AG04449 (cell line): Measurements from ENCODE around the gene LAMA5.

Experiments
- CTCF ChIA-PET: fragments of 350-600 bp; formaldehyde crosslinking; extraction: SDS; loops from one replicate; lab custom pipeline; 2021; ENCODE audit warnings: antibody characterized with exemption; lab: Yijun Ruan, JAX
- POLR2A ChIA-PET: fragments of 400-600, 350-600 bp; formaldehyde crosslinking; extraction: SDS; loops from one replicate; lab custom pipeline; 2020; ENCODE audit warnings: antibody characterized with exemption, inconsistent platforms; lab: Yijun Ruan, JAX
- DNase-seq: peaks from one replicate; pipeline ENCODE4 v3.0.0-alpha.2; 2010; ENCODE audit warnings: low read depth, low spot score
- H3K4me3 ChIP-seq: 2 replicates; pipeline ENCODE4 v1.5.1; 2011; ENCODE audit warnings: low read depth, mild to moderate bottlenecking, control low read depth, low read length
- TF ChIP-seq, protein P1 (sequence below): IDR thresholded peaks from one replicate; pipeline ENCODE4 v1.5.1; 2011; ENCODE audit warnings: mild to moderate bottlenecking, moderate library complexity, low read length, control low read depth, inconsistent platforms; ENCODE audit not compliant: insufficient read depth; ENCODE audit errors: missing control alignments

The LAMA5 gene

DNA sequence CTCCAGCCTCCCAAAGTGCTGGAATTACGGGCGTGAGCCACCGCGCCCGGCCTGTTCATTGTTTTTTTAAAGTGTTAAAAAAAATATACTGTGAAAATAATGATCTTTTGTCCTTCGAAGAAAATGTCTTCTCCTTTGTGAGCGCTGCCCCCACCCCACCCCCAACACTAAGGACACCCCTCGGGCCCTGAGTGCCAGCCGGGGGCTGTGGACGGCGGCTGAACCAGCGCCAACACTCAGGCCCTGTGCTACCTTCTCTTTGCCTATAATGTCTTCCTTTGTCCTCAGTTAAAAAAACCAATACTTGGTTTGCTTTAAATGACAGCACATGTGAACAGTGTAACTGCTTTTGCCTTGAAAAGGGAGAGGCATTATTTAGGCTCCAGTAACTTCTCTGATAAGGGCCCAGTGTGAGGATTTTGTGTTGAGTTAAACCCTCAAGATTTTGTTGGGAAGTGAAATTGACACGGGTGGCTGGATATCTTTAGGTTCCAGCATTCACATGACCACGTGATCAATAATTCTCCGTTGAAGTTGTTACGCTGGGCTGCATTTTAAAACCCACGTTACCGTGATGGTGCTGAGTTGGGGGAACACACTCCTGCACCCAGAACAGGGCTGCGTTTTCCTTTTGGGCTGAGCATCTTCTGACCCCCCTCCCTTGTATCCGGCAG, 73.9 kb downstream of the LAMA5 start:
- TF ChIP-seq, protein P1, sequence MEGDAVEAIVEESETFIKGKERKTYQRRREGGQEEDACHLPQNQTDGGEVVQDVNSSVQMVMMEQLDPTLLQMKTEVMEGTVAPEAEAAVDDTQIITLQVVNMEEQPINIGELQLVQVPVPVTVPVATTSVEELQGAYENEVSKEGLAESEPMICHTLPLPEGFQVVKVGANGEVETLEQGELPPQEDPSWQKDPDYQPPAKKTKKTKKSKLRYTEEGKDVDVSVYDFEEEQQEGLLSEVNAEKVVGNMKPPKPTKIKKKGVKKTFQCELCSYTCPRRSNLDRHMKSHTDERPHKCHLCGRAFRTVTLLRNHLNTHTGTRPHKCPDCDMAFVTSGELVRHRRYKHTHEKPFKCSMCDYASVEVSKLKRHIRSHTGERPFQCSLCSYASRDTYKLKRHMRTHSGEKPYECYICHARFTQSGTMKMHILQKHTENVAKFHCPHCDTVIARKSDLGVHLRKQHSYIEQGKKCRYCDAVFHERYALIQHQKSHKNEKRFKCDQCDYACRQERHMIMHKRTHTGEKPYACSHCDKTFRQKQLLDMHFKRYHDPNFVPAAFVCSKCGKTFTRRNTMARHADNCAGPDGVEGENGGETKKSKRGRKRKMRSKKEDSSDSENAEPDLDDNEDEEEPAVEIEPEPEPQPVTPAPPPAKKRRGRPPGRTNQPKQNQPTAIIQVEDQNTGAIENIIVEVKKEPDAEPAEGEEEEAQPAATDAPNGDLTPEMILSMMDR = no peak

DNA sequence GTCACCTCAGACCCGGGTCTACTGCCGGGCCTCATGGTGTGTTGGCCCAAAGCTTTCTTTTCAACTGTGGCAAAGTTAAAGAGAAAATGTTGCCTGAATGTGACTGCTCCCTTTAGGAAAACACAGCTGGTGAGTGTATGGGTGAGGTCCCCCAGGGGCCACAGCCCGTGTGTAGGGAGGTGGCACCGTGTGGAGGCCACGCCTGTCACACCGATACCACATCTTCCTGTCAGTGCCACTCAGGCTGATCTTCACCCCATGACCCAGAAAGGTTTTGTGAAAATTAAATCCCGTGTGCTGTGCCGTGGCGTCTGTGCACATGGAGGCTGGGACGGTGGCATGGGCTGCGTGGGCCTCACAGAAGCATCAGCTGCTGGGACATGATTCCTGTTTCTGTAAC, 75.0 kb downstream of the LAMA5 start:
- H3K4me3 ChIP-seq = no peak overlapping the region
- TF ChIP-seq, protein P1 = no peak
- ChIA-PET POLR2A (no interaction called here), CTCF (interaction anchor here (1.0 kb wide), 2 partner anchors 10 to 91 kb away, joined by 3 to 4 read pairs; partner anchors contain the start of gene ADRM1)
- DNase-seq = no peak

More for the DNA sequence above, 73.9 kb downstream of the LAMA5 start:
- POLR2A ChIA-PET = no interaction called here
- DNase-seq = no peak
- no peak overlapping the region for H3K4me3 ChIP-seq
- CTCF ChIA-PET = interaction anchor here (1.0 to 1.1 kb wide), 2 partner anchors 9 kb away, joined by 4 to 7 read pairs; partner anchors contain the start of gene ADRM1

- CTCF ChIA-PET = interaction anchor here (1.0 to 1.3 kb wide), 3 partner anchors 8 to 92 kb away, joined by 3 to 4 read pairs (median 3); no protein-coding TSS in a partner anchor
- POLR2A ChIA-PET = no interaction called here
- no peak for DNase-seq
- H3K4me3 ChIP-seq = no peak overlapping the region
- TF ChIP-seq, protein P1 = no peak
Observed at GRCh38 chr20:62291251-62292066, 75.7 kb downstream of the LAMA5 start.

- ChIA-PET CTCF (interaction anchor here (1.3 kb wide), 1 partner anchor 11 kb away, joined by 4 read pairs; no protein-coding TSS in a partner anchor), POLR2A (no interaction called here)
- TF ChIP-seq, protein P1 = no peak
- H3K4me3 ChIP-seq = no peak overlapping the region
- no peak for DNase-seq
Observed at GRCh38 chr20:62289898-62290297, 77.2 kb downstream of the LAMA5 start.

- ChIA-PET CTCF (interaction anchor here (1.0 kb wide), 1 partner anchor 10 kb away, joined by 3 read pairs; no protein-coding TSS in a partner anchor), POLR2A (no interaction called here)
Observed at GRCh38 chr20:62289131-62289530, 78.0 kb downstream of the LAMA5 start.

More at GRCh38 chr20:62289131-62289530, 78.0 kb downstream of the LAMA5 start:
- TF ChIP-seq, protein P1 = no peak
- H3K4me3 ChIP-seq = no peak overlapping the region
- DNase-seq = no peak
